Medulla oblongata (tissue), 1 donor: Measurements from ENCODE around the gene ADAM23.

Experiments
- DNase-seq: peaks from one replicate; pipeline ENCODE4 v3.0.0-alpha.2; 2015; ENCODE audit errors: extremely low spot score

ADAM23 gene

GRCh38 chr2:206563374-206563773, 120.0 kb downstream of the ADAM23 start:
- no peak for DNase-seq

GRCh38 chr2:206565666-206566065, 122.3 kb downstream of the ADAM23 start:
- no peak for DNase-seq

GRCh38 chr2:206569470-206569869, 126.1 kb downstream of the ADAM23 start:
- DNase-seq = no peak

- no peak for DNase-seq
These were observed 126.9 kb downstream of the ADAM23 start for GRCh38 chr2:206570199-206570598.

DNA sequence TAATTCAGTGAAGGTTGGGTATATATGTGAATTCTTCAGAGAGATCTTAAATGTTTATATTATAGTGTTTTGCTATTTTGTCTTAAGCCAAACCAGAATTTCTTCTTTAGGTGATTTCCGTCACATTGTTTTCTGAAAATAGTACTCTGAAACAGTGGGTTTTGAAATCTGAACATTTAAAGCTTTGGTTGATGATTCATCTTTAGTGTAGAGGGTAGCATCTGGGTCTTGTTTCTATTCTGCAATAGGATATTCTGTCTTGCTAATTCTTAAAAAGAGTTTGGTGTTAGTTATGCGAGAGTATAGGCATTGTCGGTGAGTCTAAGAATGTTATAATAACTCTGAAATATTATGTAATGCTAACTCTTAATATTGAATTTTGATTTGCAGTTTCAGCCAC, 129.4 kb downstream of the ADAM23 start:
- no peak for DNase-seq

DNA sequence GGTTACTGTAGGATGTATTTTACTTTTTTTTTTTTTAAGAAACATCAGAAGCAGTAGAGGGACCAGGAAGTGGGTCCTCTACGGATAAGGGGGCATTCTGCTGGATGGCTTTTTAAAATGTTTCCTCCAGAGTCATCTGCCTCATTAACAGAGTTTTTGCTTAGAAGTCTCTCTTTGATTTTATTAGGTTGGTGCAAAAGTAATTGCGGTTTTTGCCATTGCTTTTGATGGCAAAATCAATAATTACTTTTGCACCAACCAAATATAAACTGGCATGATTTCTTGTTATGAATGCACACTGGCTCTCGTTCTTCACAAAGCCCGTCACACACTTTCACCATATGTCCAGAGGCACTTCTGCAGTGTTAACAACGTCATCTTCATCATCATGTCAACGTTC, 130.5 kb downstream of the ADAM23 start:
- no peak for DNase-seq

GRCh38 chr2:206584323-206585116, 141.2 kb downstream of the ADAM23 start:
- DNase-seq = no peak

- no peak for DNase-seq
These were observed 142.0 kb downstream of the ADAM23 start for GRCh38 chr2:206585335-206585734.

DNA sequence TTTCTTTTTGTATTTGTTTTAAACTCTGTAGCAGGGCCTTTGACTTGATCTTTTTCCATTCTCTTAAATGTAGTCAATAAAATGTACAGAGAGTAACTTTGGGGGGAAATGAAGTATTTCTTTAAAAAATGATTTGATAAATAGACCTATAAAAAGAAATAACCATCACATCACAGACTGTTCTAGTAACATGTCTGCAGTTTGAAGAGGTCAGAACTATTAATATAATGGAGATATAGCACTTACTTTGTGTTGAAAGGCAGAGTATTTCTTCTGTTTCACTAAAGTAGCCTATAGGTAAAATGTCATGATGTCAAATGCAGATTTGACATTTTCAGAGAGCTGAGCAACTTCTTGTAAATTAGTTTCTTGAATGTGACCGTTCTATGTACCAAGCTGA, 143.3 kb downstream of the ADAM23 start:
- DNase-seq = no peak

GRCh38 chr2:206597717-206598218, 154.4 kb downstream of the ADAM23 start:
- DNase-seq = no peak

DNA sequence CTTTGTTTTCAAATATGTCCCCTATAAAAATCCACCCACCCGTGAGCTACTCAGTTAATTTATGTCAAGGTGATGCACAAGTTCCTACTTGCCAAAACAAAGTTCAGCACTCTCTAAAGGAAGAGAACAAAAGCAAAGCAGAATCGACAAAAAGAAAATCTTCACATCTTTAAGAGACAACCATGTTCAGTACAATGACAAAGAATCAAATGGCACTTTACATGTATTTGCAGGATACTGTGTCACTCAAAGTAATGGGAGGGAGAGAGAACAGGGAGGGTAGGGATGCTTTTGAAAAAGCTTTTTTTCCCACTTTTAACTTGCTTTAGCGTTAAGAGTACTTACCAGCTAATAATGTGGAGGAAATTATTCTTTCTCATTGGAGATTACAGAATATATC, 159.9 kb downstream of the ADAM23 start:
- no peak for DNase-seq

- no peak for DNase-seq
These were observed 167.1 kb downstream of the ADAM23 start for GRCh38 chr2:206610451-206610850.

- DNase-seq = no peak
These were observed 167.9 kb downstream of the ADAM23 start for GRCh38 chr2:206611191-206611590.

- no peak for DNase-seq
These were observed 168.4 kb downstream of the ADAM23 start for GRCh38 chr2:206611736-206612135.

- no peak for DNase-seq
These were observed 171.5 kb downstream of the ADAM23 start for GRCh38 chr2:206614811-206615210.

- DNase-seq = no peak
These were observed 172.2 kb downstream of the ADAM23 start for GRCh38 chr2:206615417-206616089.

DNA sequence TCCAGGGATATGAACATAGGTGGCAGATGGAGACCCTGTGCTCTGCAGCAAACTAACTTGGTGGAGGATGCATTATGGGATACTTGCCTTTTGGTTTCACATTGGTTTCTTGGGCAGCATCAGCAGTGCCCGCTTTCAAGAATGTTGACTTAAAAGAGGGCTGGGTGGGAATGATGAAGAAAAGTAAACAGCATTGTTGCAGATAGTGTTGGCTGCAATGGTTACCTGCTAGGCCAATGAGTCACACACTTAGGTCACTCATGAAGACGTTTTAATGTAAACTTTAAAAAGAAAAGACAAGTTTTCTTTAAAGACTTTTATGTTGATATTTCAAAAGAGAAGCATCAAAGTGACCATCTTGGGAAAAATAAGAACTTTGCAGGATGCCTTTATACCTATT, 172.8 kb downstream of the ADAM23 start:
- no peak for DNase-seq

- no peak for DNase-seq
These were observed 175.7 kb downstream of the ADAM23 start for GRCh38 chr2:206619011-206619410.

DNA sequence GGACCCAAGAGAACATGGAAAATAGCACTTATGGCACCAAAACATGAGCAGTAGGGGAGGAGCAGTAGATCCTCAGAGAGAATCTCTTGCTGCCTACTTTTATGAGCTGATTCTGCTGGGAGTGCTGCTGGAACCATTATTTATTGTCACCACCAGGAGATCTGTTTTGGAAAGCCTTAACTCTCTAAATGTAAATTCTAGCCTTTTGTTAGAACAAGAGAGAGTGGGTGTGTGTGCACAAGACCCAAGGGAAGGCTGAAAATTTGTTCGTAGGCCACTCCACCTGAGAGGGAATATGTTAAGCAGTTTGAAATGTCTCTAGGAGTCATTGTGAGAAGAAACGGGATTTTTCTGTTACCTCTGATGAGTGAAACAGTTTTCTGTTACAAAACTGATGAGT, 182.8 kb downstream of the ADAM23 start:
- no peak for DNase-seq

GRCh38 chr2:206627632-206628031, 184.3 kb downstream of the ADAM23 start:
- DNase-seq = no peak

DNA sequence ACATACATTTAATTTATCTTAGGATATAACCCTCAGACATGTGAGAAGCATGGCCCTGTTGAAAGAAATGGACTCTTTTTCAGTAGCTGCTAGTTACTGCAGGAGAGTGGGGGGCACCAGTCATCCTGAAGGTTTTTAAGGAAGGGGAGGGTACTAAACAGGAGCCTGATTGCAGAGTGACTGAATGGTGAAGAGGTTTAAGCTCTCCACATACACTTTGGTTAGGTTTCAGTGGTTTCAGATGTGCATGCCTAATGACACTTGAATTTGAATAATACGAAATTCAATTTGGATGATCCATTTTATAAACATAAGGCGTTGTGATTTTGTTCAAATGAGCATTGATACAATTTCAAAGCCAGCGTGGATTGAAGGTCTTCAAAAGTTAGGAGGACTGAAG, 188.0 kb downstream of the ADAM23 start:
- DNase-seq = no peak

GRCh38 chr2:206635015-206635414, 191.7 kb downstream of the ADAM23 start:
- DNase-seq = no peak

DNA sequence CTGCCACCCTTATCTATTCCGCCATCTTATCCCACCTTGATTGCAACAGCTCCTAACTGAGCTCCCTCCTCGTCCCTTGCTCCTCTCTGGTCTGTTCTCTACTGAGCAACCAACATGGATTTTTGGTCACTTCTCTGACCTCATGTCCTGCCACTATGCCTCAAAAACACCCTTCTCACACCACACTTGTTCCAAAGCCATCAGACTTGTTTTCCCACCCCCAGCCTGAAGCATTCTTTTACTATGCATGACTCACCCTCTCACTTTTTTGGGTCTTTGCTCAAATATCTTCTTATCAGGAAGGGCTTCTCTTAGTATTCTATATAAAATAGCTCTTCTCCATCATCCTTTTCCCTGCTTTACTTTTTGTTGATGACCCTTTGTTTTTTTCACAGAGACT, 196.3 kb downstream of the ADAM23 start:
- no peak for DNase-seq
